GM21576 (cell line): ENCODE data around the gene RETREG1.
"Not testable (repeated sequence)": the region's sequence is repeated elsewhere in the genome, so short reads cannot be mapped to it uniquely, and the experiment has no call there.

ENCODE experiments used
- ATAC-seq: cut with Tn5 transposase; IDR thresholded peaks from one replicate; pipeline ENCODE4 v1.9.1; 2021; ENCODE audit warnings: mild to moderate bottlenecking, moderate library complexity; ENCODE audit not compliant: unreplicated experiment

The RETREG1 gene, protein sequence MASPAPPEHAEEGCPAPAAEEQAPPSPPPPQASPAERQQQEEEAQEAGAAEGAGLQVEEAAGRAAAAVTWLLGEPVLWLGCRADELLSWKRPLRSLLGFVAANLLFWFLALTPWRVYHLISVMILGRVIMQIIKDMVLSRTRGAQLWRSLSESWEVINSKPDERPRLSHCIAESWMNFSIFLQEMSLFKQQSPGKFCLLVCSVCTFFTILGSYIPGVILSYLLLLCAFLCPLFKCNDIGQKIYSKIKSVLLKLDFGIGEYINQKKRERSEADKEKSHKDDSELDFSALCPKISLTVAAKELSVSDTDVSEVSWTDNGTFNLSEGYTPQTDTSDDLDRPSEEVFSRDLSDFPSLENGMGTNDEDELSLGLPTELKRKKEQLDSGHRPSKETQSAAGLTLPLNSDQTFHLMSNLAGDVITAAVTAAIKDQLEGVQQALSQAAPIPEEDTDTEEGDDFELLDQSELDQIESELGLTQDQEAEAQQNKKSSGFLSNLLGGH

DNA sequence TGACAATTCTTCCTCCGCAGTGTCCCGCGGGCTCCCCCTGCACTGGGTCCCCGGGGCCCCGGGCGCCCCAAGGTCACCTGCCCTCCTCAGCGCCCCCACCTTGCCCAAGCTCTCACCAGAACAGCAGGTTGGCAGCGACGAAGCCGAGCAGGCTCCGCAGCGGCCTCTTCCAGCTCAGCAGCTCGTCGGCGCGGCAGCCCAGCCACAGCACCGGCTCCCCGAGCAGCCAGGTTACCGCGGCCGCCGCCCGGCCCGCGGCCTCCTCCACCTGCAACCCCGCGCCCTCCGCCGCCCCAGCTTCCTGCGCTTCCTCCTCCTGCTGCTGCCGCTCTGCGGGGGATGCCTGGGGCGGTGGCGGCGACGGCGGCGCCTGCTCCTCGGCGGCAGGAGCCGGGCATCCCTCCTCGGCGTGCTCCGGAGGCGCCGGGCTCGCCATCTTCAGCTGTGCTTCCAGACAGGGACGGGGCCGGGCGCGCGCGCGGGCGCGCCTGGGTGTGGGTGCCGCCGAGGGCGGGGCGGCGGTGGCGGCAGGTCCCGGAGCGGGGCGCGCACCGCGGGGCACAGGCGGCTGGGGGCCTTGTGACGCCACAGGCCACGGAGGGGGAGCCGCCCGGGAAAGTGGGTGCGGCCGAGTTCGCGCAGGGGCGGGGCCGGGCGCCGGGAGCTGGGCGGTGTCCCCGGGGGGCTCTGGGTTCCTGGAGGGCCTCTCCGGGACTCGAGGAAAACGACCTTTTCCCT is at the start of gene RETREG1:
TSS of gene RETREG1 (minus strand) at position 462 of the 738 bp plus-strand sequence. CDS start at position 436, 26 bp downstream.
- peak; percentile 61 for ATAC-seq

DNA sequence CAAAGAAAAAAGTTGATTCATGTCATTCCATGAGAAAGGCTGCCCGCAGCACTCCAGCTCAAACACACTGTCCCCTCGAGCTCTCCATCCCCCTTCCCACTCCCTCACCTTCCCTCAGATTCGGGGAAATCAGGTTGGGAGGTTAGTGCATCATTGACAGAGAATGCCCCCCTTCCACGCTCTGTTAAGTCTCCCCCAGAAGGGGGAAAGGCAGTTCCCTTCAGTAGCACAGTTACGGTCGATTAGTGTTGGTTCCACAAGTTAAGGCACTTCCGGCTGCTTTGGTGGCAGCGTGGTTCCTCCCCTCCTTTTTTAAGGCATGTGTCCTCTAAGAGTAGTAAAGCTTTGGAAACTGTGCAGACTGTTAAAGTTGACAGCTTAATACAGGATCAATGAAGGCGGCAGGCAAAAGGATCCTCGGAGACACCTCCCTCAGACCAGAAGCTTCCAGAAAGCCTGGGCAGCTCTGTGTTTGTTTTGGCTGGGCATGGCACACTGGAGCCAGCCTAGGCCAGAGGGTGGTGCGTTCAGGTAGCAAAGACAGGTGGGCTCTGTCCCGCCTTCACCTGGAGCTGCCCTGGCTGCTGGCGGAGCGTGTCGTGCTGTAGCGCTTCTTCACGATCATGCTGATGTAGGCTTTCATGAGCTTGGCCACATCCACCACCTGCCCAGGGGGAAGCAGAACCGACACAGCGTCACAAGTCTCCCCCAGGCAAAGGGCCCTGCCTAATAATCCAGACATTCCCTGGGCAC is 49.5 kb upstream of the RETREG1 start:
- ATAC-seq = no peak

DNA sequence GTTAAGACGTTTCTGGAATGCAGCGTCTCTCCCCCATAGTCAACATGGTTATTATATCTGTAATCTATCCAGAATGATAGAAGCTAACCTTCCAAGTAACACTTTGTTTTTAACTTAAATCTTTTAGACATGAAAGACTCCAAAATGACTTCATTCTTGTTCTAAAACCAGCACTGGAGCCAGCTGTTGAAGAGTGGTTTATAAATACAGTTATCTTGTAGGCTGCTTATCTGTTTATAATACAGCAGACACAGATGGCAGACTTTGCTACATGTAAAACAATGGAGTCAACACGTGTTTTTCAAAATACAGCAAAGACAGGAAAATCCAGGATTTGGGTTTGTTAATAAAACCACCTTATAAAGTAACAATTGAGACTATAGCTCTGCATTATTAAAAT is 48.8 kb upstream of the RETREG1 start:
- ATAC-seq = no peak

DNA sequence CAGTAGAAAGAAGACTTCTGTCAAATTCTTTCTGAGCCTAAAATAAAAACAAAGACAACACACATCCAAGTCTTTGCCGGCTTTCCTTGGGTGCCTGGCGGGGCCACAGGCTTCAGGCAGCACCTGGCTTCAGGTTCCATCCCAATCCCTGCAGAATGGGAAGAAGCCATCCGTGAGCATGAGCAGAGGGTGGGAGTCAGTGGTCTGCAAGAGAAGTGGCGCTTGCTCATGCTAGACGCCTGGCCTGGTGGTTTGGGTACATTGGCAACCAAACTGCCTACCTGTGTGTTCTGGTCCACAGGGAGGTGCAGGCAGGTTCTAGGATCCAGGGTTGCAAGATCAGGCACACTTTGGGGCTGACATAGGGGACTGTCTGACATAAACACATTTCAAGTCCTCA is 47.6 kb upstream of the RETREG1 start:
- ATAC-seq = no peak

DNA sequence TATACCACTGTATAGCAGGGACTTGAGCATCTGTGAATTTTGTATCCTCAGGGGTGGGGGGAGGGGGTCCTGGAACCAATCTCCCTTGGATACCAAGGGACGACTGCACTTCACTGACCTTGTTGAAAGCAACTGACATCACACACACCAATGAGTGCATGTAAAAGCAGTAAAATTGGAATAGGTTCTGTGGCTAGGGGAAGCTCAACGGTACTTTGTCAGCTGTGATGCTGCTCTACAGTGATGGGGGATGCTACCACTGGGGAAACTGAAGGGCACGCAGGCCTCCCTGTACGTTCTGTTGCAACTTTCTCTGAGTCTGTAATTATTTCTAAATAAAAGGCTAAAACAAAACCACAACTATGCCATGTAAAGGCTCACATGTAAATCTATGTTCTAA is 47.0 kb upstream of the RETREG1 start:
- ATAC-seq = no peak

DNA sequence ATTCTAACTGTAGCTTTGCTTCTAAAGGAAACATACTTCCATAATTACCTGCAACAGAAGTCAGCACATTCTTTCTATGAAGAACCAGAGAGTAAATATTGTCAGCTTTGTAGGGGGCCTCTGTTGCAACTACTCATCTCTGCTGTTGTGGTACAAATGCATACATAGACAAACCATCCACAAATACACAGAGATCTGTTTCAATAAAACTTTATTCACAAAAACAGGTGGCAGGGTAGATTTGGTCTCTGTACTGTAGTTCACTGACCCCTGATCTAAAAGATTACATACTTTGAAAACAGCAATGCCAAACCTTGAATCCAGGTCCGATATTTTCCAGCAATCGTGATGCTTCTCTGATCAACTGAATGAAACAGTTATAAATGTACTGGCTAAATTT is 44.9 kb upstream of the RETREG1 start:
- no peak for ATAC-seq

DNA sequence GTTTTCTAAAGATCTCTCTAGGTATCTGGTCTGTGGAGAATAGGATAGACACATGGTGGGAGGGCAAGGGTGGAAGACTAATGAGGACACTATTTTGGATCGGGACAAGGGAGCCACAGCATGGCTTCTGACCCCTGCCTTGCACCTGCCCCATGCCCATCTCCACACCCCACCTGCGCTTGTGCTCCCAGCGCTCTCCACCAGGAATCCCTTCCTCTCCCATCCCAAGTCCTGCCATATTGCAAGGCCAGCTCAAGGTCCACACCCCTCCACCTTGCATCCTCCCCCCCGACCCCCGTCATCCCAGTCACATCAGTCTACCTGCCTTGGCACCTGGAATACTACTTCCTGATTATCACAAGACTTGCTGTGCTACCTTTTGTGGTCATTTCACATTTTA is 44.2 kb upstream of the RETREG1 start:
- ATAC-seq = no peak

DNA sequence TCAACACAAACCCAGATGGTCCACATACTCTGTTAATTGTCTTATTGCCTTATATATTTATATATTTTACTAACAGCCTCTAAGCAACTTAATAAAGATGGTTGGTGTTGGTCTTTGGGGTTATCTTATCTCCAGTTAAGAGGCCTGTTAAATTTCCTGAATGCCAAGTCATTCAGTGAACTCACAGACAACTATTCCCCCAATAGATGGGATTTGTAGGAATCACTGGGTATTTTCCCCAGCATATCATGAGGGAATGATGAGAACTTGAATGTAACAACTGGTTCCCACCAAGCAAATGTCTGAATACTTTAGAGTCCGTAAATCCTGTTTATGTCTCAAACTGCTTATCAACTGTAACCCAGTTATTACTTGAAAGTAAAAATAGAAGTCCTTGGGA is 42.7 kb upstream of the RETREG1 start:
- no peak for ATAC-seq

DNA sequence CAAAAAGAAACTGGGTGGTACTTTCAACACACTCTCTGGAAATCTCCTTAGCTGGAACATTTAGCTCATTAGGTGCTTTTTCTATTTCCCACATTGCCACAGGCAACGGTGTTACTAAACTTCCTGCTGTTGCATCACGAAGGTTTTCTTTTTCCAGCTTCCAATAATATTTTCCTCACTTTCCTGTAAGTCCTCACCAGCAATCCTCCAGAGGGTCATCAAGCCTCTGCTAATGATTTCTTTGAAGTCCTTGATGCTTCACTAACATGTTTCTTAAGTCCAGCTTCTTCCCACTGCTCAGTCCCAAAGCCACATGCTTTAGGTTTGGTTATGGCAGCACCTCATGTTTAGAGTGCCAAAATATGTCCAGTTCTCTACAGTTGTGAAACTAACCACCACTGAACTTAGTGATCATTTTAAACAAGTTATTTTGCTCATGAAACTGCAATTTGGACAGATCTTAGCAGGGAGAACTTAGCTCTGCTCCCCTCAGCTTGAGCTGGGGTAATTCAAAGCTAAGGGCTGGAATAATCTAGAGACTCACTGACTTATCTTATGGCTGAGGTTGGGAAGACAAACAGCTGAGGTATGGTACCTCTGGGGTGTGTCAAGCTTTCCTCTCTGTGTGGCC is 39.9 kb upstream of the RETREG1 start:
- ATAC-seq = no peak

DNA sequence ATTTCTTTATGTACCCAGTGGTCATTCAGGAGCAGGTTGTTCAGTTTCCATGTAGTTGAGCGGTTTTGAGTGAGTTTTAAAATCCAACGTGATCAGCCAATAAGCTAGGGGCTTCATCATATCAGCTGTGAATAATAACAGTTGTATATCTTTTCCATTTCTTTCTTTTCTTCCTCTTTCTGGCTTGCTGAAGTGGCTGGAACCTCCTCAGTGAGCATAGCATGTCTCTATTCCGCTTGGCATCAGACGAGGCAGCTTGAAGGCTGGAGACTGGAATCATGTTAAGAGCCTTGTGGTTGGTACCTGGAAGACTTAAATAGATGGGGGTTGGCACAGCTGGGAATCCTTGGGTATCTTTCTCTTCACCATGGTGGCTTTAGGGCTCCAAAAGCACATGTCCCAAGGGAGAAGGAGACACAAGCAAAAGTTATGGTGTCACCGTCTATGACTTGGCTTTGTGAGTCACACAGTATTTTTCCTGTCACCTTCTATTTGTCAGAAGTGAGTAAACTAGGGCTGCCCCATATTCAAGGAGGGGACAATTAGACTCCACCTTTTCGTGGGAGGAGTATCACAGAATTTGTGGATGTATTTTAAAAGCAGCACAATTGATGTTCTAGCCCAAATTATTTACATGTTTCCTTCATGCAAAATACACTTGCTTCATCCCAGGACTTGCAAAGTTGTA is 38.0 kb upstream of the RETREG1 start:
- no peak for ATAC-seq

DNA sequence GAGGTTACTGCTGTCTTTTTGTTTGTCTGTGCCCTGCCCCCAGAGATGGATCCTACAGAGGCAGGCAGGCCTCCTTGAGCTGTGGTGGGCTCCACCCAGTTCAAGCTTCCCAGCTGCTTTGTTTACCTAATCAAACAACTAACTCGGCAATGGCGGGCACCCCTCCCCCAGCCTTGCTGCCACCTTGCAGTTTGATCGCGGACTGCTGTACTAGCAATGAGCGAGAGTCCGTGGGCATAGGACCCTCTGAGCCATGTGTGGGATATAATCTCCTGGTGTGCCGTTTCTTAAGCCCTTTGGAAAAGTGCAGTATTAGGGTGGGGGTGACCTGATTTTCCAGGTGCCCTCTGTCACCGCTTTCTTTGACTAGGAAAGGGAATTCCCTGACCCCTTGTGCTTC is 31.9 kb upstream of the RETREG1 start:
- not testable (repeated sequence) for ATAC-seq

DNA sequence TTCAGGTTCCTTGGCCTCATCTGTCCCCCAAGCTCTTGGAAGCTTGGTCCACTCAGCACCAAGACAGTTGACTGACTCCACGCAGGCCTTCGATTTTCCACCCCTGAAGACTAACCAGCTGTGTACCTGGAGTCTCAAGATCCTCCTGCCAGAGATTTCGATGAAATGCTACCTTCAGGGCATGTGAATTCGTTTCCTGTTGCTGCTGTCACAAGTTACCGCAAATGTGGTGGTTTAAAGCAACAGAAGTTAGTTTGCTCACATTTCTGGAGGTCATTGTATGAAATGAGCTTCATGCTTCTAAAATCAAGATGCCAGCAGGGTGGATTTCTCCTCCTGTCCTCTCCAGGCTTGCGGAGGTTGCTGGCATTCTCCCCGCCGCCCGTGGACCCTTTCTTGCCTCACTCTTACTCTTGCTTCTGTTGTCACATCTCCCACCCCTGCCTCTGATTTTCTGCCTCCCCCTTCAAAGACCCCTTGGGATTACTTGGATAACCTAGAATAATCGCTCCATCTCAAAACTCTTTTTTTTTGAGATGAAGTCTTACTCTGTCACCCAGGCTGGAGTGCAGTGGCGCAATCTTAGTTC is 27.6 kb upstream of the RETREG1 start:
- ATAC-seq = no peak

DNA sequence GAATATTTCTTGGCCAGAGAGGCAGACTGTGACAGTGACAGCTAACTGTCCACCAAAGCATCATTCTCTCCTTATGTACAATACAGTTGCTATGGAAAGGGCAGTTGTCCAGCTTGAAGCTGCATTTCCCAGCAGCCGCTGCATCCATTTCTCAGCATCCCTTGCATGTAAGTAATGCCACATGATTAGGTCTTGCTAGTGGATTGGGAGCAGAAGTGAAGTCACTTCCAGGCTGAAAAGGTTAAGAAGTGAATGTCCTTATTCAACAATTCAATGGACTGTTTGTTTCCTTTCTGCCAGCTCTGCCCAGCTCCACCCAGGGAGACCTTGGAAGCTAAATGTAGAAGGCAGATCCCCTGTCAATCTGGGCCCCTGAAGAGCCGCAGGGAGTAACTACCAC is 26.1 kb upstream of the RETREG1 start:
- ATAC-seq = no peak

DNA sequence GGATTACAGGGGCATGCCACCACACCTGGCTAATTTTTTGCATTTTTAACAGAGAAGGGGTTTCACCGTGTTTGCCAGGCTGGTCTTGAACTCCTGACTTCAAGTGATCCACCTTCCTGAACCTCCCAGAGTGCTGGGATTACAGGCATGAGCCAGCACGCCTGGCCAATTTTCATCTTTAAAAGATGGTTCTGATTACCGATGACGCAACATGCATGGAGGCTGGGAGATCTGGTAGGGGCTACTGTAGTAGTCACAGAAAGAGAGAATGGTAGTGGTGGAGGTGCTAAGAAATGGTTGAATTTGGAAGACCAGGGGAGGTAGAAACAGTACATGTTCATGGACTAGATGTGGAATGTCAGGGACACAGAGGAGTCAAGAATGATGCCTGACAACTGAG is 22.4 kb upstream of the RETREG1 start:
- no peak for ATAC-seq

DNA sequence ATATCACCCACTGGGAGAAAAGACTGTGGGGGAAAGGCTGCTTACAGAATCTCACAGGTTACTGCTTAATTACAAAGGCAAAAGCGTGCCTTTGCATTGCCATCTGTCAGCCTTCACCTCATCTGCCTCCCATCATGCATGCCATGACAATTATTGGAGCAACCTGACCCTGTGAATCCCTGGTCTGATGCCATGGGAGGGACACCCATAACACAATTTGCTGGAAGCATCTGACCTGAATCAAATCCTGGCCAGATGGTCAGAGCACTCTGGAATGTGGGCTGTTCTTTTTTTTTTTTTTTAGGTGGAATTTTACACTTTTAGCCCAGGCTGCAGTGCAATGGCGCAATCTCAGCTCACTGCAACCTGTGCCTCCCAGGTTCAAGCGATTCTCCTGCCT is 11.6 kb upstream of the RETREG1 start:
- ATAC-seq = no peak

DNA sequence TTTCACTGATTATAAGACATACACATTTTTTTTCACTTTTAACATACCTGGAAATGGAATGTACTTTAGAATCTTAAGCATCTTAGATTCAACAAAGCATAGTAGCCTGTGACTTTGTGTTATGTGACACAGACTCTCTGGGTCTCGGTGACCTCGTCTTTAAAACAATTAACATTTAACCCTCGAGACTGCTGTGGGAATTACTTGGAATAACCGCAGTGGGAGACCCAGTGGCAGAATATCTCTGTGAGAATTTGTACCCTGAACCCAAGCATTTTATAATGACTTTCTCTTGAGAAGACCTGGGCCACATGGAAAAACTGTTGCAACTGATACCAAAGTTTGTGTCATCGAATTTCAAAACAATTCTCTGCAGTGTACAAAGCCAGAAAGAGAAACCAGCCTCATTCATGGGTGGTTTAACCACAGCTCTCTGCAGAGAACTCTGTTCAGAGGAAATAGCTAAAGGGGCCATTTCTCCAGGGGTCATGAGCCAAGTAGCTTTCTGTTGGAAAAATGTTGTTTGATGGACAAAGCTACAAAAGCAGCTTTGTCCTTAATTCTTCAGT is 10.0 kb upstream of the RETREG1 start:
- peak; percentile 80 for ATAC-seq

DNA sequence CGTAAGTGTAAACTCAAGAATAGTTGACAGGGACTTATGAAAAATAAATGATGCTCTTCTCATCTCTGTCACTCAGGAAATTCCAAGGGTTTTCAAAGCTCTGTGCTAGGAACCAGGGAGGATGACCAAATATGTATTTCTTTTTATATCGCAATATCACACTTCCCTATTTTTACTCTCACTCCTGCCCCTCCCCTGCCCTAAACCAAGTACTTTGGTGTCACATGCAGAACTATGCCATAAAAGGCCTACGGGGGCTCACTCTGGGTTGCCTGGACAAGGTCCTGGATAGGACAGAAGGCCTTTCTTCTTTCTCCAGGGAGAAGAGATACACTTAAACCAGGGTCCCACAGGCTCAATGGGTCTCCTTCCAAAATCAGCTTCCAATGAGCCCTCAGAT is 8.3 kb upstream of the RETREG1 start:
- no peak for ATAC-seq

DNA sequence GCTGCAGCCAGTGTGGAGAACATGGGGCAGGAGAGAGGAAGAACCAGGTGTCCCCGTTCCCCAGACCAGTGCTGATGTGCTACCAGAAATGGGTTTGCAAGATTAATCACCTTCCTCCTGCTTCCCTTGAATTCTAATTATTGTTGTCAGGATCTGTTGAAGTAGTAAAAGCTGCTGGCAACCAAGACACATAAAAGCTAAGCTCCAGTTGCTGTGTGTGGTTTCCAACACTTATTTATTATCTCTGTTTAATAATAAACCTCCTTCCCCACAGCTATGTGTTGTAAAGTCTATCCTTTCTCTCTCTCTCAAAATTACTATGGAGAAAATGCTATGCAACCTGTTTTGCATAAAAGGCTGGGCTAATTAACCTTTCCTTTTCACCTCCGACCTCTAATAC is 2.3 kb upstream of the RETREG1 start:
- no peak for ATAC-seq

DNA sequence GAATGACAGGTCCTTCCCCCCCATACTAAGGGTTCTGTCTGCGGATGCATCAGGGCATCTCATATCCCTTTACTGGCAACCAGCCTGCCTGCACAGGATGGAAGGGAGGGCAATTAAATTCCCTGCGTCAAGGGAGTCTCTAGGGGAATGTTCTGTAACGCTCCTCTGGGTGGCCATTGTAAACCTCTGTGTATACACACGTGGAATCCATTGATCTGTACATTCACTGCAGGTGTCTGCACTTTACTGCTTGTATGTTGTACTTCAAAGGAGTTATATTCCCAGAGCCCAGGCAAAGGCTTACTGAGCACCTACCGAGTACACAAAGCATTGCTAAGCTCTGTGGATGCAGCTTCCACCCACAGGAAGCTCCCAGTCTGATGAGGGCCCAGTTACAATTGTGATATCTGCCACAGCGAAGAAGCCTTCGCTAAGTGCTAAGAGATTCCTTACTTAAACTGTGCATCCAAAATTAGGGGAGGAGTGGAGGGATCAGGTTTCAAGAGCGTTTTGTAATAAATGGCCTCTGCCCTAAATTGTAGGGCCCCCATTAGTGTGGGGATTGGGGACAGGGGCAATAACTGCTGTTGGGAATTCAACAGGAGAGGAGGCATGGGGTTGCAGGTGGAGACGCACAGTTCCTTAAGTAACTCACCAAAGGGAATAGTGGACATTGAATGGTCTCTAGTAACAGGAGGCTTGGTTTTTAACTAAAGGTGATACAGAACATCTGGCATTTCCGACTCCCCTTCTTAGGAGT is 1.5 kb upstream of the RETREG1 start:
- no peak for ATAC-seq
